Neural progenitor cell (in vitro differentiated cells): ENCODE data around the gene CCDC7. TPM values are rescaled to one million over a fixed set of nuclear protein-coding genes. Genes with fewer than 3 reads are reported as not detected.

ENCODE experiments used
- DNase-seq: peaks from one replicate; pipeline ENCODE4 v3.0.0-alpha.2; 2016; ENCODE audit warnings: low spot score
- H2AFZ ChIP-seq: fragments of 200-600 bp; sonication (generic); replicated peaks from 2 replicates; pipeline ENCODE4 v1.6.1; 2016; ENCODE audit warnings: antibody characterized with exemption
- H3F3A ChIP-seq: fragments of 200-600 bp; sonication (generic); 2 replicates; pipeline ENCODE4 v1.6.1; 2016; ENCODE audit warnings: antibody characterized with exemption, low read depth
- H3K27ac ChIP-seq: fragments of 200-600 bp; sonication (generic); 2 replicates; pipeline ENCODE4 v1.5.1; 2016; ENCODE audit warnings: mild to moderate bottlenecking
- H3K27me3 ChIP-seq: fragments of 200-600 bp; sonication (generic); 2 replicates; pipeline ENCODE4 v1.6.1; 2016; ENCODE audit warnings: mild to moderate bottlenecking, moderate library complexity
- H3K36me3 ChIP-seq: fragments of 200-600 bp; sonication (generic); 2 replicates; pipeline ENCODE4 v1.5.1; 2016
- H3K4me1 ChIP-seq: fragments of 200-600 bp; sonication (generic); 2 replicates; pipeline ENCODE4 v1.6.1; 2016; ENCODE audit warnings: mixed run types
- H3K4me2 ChIP-seq: fragments of 200-600 bp; sonication (generic); 2 replicates; pipeline ENCODE4 v1.6.1; 2016
- H3K4me3 ChIP-seq: fragments of 200-600 bp; sonication (generic); 2 replicates; pipeline ENCODE4 v1.5.1; 2016
- H3K79me2 ChIP-seq: fragments of 200-600 bp; sonication (generic); 2 replicates; pipeline ENCODE4 v1.6.1; 2016; ENCODE audit warnings: low read depth
- H3K9ac ChIP-seq: fragments of 200-600 bp; sonication (generic); 2 replicates; pipeline ENCODE4 v1.6.1; 2016
- H3K9me3 ChIP-seq: fragments of 200-600 bp; sonication (generic); 2 replicates; pipeline ENCODE4 v1.5.1; 2016; ENCODE audit warnings: low read depth
- H4K20me1 ChIP-seq: fragments of 200-600 bp; sonication (generic); 2 replicates; pipeline ENCODE4 v1.6.1; 2016; ENCODE audit warnings: low read depth
- H3K27ac Mint-ChIP-seq: 3 replicates; pipeline ENCODE4 v1.8.0; 2021; ENCODE audit warnings: mixed read lengths
- H3K27me3 Mint-ChIP-seq: 2 replicates; pipeline ENCODE4 v1.8.0; 2022; ENCODE audit warnings: low read depth, mild to moderate bottlenecking, inconsistent platforms, moderate library complexity, mixed read lengths; ENCODE audit not compliant: insufficient read depth
- H3K36me3 Mint-ChIP-seq: 3 replicates; pipeline ENCODE4 v1.8.0; 2021; ENCODE audit warnings: mixed read lengths
- H3K4me1 Mint-ChIP-seq: 3 replicates; pipeline ENCODE4 v1.8.0; 2021; ENCODE audit warnings: mixed read lengths
- H3K4me3 Mint-ChIP-seq: 3 replicates; pipeline ENCODE4 v1.8.0; 2021; ENCODE audit warnings: mild to moderate bottlenecking, moderate library complexity, mixed read lengths
- H3K9me3 Mint-ChIP-seq: 3 replicates; pipeline ENCODE4 v1.8.0; 2020; ENCODE audit warnings: mixed read lengths
- EZH2 ChIP-seq: fragments of 200-600 bp; sonication (generic); IDR thresholded peaks from 2 replicates; pipeline ENCODE4 v1.6.1; 2017; ENCODE audit warnings: antibody characterized with exemption, mild to moderate bottlenecking, moderate library complexity
- EZH2phosphoT487 ChIP-seq: fragments of 200-600 bp; sonication (generic); IDR thresholded peaks from 2 replicates; pipeline ENCODE4 v1.6.1; 2017; ENCODE audit warnings: antibody characterized with exemption
- total RNA-seq: library from RNA; depleted of rRNA; stranded (reverse); fragments of >200 nt; gene quantifications from 2 replicates; pipeline ENCODE4 v1.2.3, GENCODE V29; 2015; ENCODE audit warnings: low replicate concordance
- TF ChIP-seq, protein P1 (sequence below): fragments of 200-600 bp; sonication (generic); IDR thresholded peaks from 2 replicates; pipeline ENCODE4 v1.5.1; 2017; ENCODE audit warnings: antibody characterized with exemption, mild to moderate bottlenecking

CCDC7 gene
- total RNA-seq, 1 donor from 2014 or later, result 6.9 TPM

GRCh38 chr10:32446536-32447406 lies 831 bp downstream of the CCDC7 start:
- Histone ChIP-seq H3K9ac (no peak overlapping the region), H3K27ac (peak overlapping the region; percentile 3), H3K4me2 (peak overlapping the region; percentile 84), H4K20me1 (no peaks in the 10 kb centered on the region), H3K79me2 (no peaks in the 10 kb centered on the region), H3F3A (peaks cover 13% of the 10 kb centered on the region), H2AFZ (peak overlapping the region; percentile 94), H3K27me3 (no peaks in the 10 kb centered on the region), H3K9me3 (no peaks in the 10 kb centered on the region), H3K4me1 (peaks cover 5% of the 10 kb centered on the region), H3K4me3 (peak overlapping the region; percentile 58), H3K36me3 (no peaks in the 10 kb centered on the region)
- no peaks in the 10 kb centered on the region for H3K27me3 Mint-ChIP-seq
- peak overlapping the region; percentile 98 for H3K27ac Mint-ChIP-seq
- H3K9me3 Mint-ChIP-seq, result peaks cover 3% of the 10 kb centered on the region
- peak overlapping the region; percentile 89 for H3K4me3 Mint-ChIP-seq
- H3K4me1 Mint-ChIP-seq, result peaks cover 14% of the 10 kb centered on the region
- no peaks in the 10 kb centered on the region for H3K36me3 Mint-ChIP-seq
- TF ChIP-seq, protein P1, sequence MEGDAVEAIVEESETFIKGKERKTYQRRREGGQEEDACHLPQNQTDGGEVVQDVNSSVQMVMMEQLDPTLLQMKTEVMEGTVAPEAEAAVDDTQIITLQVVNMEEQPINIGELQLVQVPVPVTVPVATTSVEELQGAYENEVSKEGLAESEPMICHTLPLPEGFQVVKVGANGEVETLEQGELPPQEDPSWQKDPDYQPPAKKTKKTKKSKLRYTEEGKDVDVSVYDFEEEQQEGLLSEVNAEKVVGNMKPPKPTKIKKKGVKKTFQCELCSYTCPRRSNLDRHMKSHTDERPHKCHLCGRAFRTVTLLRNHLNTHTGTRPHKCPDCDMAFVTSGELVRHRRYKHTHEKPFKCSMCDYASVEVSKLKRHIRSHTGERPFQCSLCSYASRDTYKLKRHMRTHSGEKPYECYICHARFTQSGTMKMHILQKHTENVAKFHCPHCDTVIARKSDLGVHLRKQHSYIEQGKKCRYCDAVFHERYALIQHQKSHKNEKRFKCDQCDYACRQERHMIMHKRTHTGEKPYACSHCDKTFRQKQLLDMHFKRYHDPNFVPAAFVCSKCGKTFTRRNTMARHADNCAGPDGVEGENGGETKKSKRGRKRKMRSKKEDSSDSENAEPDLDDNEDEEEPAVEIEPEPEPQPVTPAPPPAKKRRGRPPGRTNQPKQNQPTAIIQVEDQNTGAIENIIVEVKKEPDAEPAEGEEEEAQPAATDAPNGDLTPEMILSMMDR, result no peak
- TF ChIP-seq EZH2, result no peak
- no peak for TF ChIP-seq EZH2phosphoT487
- no peak for DNase-seq

DNA sequence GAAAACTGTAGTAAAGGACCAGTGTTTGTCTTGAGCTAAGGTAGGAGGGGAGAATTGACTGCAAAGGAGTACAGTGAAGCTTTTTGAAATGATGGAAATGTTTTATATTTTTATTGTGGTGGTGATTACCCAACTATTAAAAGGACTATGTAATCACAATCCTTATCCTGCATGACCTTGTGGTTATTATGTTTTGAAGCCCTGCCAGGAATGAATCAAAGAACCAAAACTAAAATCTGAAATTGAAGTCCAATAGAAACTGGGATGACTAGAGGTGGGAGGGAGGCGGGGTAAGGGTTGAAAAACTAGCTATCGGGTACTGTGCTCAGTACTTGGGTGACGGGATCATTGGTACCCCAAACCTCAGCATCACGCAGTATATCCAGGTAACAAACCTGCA lies 8.2 kb downstream of the CCDC7 start:
- no peak overlapping the region for H3K4me2 ChIP-seq
- no peaks in the 10 kb centered on the region for H3K4me1 ChIP-seq
- H3K27me3 Mint-ChIP-seq, result no peaks in the 10 kb centered on the region
- no peak for DNase-seq
- H3K79me2 ChIP-seq, result no peaks in the 10 kb centered on the region
- H4K20me1 ChIP-seq, result no peaks in the 10 kb centered on the region
- no peak overlapping the region for H3K27ac ChIP-seq
- TF ChIP-seq EZH2, result no peak
- TF ChIP-seq, protein P1, result no peak
- no peak for TF ChIP-seq EZH2phosphoT487
- H3K27me3 ChIP-seq, result no peaks in the 10 kb centered on the region
- no peaks in the 10 kb centered on the region for H3K9me3 ChIP-seq
- H3K9ac ChIP-seq, result no peak overlapping the region
- H2AFZ ChIP-seq, result no peak overlapping the region
- H3K36me3 ChIP-seq, result no peaks in the 10 kb centered on the region
- H3K4me1 Mint-ChIP-seq, result no peaks in the 10 kb centered on the region
- H3F3A ChIP-seq, result no peaks in the 10 kb centered on the region
- H3K36me3 Mint-ChIP-seq, result no peaks in the 10 kb centered on the region
- H3K9me3 Mint-ChIP-seq, result no peaks in the 10 kb centered on the region
- H3K4me3 ChIP-seq, result no peak overlapping the region
- no peak overlapping the region for H3K27ac Mint-ChIP-seq
- no peak overlapping the region for H3K4me3 Mint-ChIP-seq

- H3K4me1 Mint-ChIP-seq, result no peaks in the 10 kb centered on the region
- no peaks in the 10 kb centered on the region for H3K27me3 Mint-ChIP-seq
- H2AFZ ChIP-seq, result peak overlapping the region; percentile 40
- H3K27ac Mint-ChIP-seq, result no peak overlapping the region
- no peak for DNase-seq
- no peaks in the 10 kb centered on the region for H3K9me3 ChIP-seq
- no peak overlapping the region for H3K4me2 ChIP-seq
- no peaks in the 10 kb centered on the region for H3K4me1 ChIP-seq
- no peak overlapping the region for H3K4me3 Mint-ChIP-seq
- no peaks in the 10 kb centered on the region for H3K9me3 Mint-ChIP-seq
- H3K79me2 ChIP-seq, result no peaks in the 10 kb centered on the region
- H3K4me3 ChIP-seq, result no peak overlapping the region
- H3K27me3 ChIP-seq, result no peaks in the 10 kb centered on the region
- TF ChIP-seq, protein P1, result no peak
- TF ChIP-seq EZH2phosphoT487 (no peak), EZH2 (no peak)
- H3K36me3 ChIP-seq, result no peaks in the 10 kb centered on the region
- H3K36me3 Mint-ChIP-seq, result no peaks in the 10 kb centered on the region
- no peaks in the 10 kb centered on the region for H4K20me1 ChIP-seq
- no peak overlapping the region for H3K27ac ChIP-seq
- H3K9ac ChIP-seq, result no peak overlapping the region
- H3F3A ChIP-seq, result no peaks in the 10 kb centered on the region
Measured at GRCh38 chr10:32459051-32459698, 13.2 kb downstream of the CCDC7 start.
